SK-N-SH treated with all-trans-retinoic acid at 6 μM for 48 hours (cell line): ENCODE measurements around the gene CFL2.
A peak's percentile ranks its signal among the peaks of the same experiment; 100 is the strongest.
"Not testable (repeated sequence)": the region's sequence is repeated elsewhere in the genome, so short reads cannot be mapped to it uniquely, and the experiment has no call there.

Source experiments
- ATAC-seq: fragments of 200-7000 bp; cut with Tn5 transposase; 3 replicates; pipeline ENCODE4 v1.9.1; 2020; ENCODE audit warnings: mild to moderate bottlenecking, moderate library complexity
- ARNTL ChIP-seq: fragments of 450-650 bp; formaldehyde crosslinking; IDR thresholded peaks from 2 replicates; pipeline ENCODE4 v1.5.0; 2020; ENCODE audit warnings: low read depth, mild to moderate bottlenecking, moderate library complexity, borderline replicate concordance
- BACH2 ChIP-seq: fragments of 250-450 bp; sonication (Bioruptor Pico); IDR thresholded peaks from 2 replicates; pipeline ENCODE4 v1.9.0; 2021; ENCODE audit warnings: mild to moderate bottlenecking, borderline replicate concordance
- CSDC2 ChIP-seq: fragments of 250-450 bp; sonication (Bioruptor Pico); IDR thresholded peaks from 2 replicates; pipeline ENCODE4 v1.5.0; 2020; ENCODE audit warnings: mild to moderate bottlenecking, moderate library complexity
- ESRRG ChIP-seq: fragments of 250-450 bp; sonication (Bioruptor Pico); IDR thresholded peaks from 2 replicates; pipeline ENCODE4 v1.6.1; 2021; ENCODE audit warnings: mild to moderate bottlenecking
- GLIS3 ChIP-seq: fragments of 250-450 bp; sonication (Bioruptor Pico); IDR thresholded peaks from 2 replicates; pipeline ENCODE4 v1.5.0; 2020; ENCODE audit warnings: mild to moderate bottlenecking, moderate library complexity
- ISL1 ChIP-seq: fragments of 250-450 bp; sonication (Bioruptor Pico); IDR thresholded peaks from 2 replicates; pipeline ENCODE4 v2.1.2; 2022; ENCODE audit warnings: mild to moderate bottlenecking, moderate library complexity
- OSR1 ChIP-seq: fragments of 250-450 bp; sonication (Bioruptor Pico); IDR thresholded peaks from 2 replicates; pipeline ENCODE4 v1.8.0; 2022; ENCODE audit warnings: moderate library complexity, mild to moderate bottlenecking, inconsistent platforms
- RARB ChIP-seq: fragments of 250-450 bp; sonication (Bioruptor Pico); IDR thresholded peaks from 2 replicates; pipeline ENCODE4 v1.8.0; 2021; ENCODE audit warnings: mild to moderate bottlenecking, moderate library complexity
- TCF4 ChIP-seq: fragments of 250-450 bp; sonication (Bioruptor Pico); IDR thresholded peaks from 2 replicates; pipeline ENCODE4 v1.8.0; 2021; ENCODE audit warnings: mild to moderate bottlenecking, moderate library complexity, borderline replicate concordance
- TOX ChIP-seq: fragments of 250-450 bp; sonication (Bioruptor Pico); IDR thresholded peaks from 2 replicates; pipeline ENCODE4 v1.8.0; 2021; ENCODE audit warnings: mild to moderate bottlenecking, moderate library complexity, borderline replicate concordance
- ZC3H10 ChIP-seq: fragments of 250-450 bp; sonication (Bioruptor Pico); IDR thresholded peaks from 2 replicates; pipeline ENCODE4 v1.5.1; 2021; ENCODE audit warnings: mild to moderate bottlenecking, moderate library complexity
- ZFP3 ChIP-seq: fragments of 250-450 bp; sonication (Bioruptor Pico); IDR thresholded peaks from 2 replicates; pipeline ENCODE4 v1.5.0; 2020; ENCODE audit warnings: mild to moderate bottlenecking, moderate library complexity
- ZFP30 ChIP-seq: fragments of 450-650 bp; formaldehyde crosslinking; IDR thresholded peaks from 2 replicates; pipeline ENCODE4 v1.5.0; 2022; ENCODE audit warnings: mild to moderate bottlenecking, moderate library complexity
- ZNF565 ChIP-seq: fragments of 450-650 bp; formaldehyde crosslinking; conservative IDR thresholded peaks from 2 replicates; pipeline ENCODE4 v1.5.0; 2020; ENCODE audit warnings: low read depth, mild to moderate bottlenecking, moderate library complexity
- ZNF70 ChIP-seq: fragments of 450-650 bp; formaldehyde crosslinking; IDR thresholded peaks from 2 replicates; pipeline ENCODE4 v1.5.0; 2020; ENCODE audit warnings: mild to moderate bottlenecking, moderate library complexity
- ZNF8 ChIP-seq: fragments of 450-650 bp; formaldehyde crosslinking; IDR thresholded peaks from 2 replicates; pipeline ENCODE4 v1.5.0; 2020; ENCODE audit warnings: mild to moderate bottlenecking, moderate library complexity
- TF ChIP-seq, protein P1 (sequence below): fragments of 250-450 bp; sonication (Bioruptor Pico); IDR thresholded peaks from 2 replicates; pipeline ENCODE4 v1.8.0; 2021; ENCODE audit warnings: low read depth, mild to moderate bottlenecking, moderate library complexity, borderline replicate concordance
- TF ChIP-seq, protein P2 (sequence below): fragments of 250-450 bp; sonication (Bioruptor Pico); IDR thresholded peaks from 2 replicates; pipeline ENCODE4 v1.8.0; 2020; ENCODE audit warnings: mild to moderate bottlenecking, moderate library complexity, borderline replicate concordance
- TF ChIP-seq, protein P3 (sequence below): fragments of 250-450 bp; sonication (Bioruptor Pico); IDR thresholded peaks from 2 replicates; pipeline ENCODE4 v1.5.1; 2020; ENCODE audit warnings: low read depth, mild to moderate bottlenecking, moderate library complexity
- TF ChIP-seq, protein P4 (sequence below): fragments of 250-450 bp; sonication (Bioruptor Pico); IDR thresholded peaks from 2 replicates; pipeline ENCODE4 v1.5.1; 2021; ENCODE audit warnings: mild to moderate bottlenecking, moderate library complexity

Gene CFL2

DNA sequence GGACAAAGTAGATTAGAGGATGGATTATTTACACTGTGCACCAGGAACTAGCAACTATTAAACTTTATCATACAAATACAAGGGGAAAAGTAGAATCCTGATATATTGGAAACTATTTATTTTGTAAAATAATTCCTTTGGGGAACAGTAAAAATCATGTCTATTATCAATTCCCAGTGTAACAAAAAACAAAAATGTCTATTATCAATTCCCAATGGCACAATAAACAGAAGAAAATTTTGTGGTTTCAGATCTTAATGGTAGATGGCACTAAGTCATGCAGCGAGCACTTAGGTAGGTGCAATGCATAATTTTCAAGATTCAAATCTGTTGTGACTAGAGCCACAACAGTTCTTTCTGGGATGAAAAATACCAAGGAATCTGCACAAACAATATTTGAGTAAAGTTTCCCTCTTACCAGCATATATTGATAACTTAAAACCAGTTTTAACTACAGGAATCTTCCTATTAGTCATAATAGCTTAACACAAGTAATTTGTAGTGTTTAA is 13.7 kb downstream of the CFL2 start:
- peak; percentile 54 for ATAC-seq
- TF ChIP-seq ISL1 = no peak
- no peak for TF ChIP-seq GLIS3 (CRISPR knock-in tag)
- TF ChIP-seq ZNF565 (CRISPR knock-in tag) = no peak
- no peak for TF ChIP-seq RARB (CRISPR knock-in tag)
- TF ChIP-seq ZC3H10 (CRISPR knock-in tag) = no peak
- TF ChIP-seq TOX (CRISPR knock-in tag) = no peak
- TF ChIP-seq ZNF8 (CRISPR knock-in tag) = no peak
- TF ChIP-seq ZFP30 (CRISPR knock-in tag) = no peak
- TF ChIP-seq CSDC2 (CRISPR knock-in tag) = no peak
- TF ChIP-seq, protein P1, sequence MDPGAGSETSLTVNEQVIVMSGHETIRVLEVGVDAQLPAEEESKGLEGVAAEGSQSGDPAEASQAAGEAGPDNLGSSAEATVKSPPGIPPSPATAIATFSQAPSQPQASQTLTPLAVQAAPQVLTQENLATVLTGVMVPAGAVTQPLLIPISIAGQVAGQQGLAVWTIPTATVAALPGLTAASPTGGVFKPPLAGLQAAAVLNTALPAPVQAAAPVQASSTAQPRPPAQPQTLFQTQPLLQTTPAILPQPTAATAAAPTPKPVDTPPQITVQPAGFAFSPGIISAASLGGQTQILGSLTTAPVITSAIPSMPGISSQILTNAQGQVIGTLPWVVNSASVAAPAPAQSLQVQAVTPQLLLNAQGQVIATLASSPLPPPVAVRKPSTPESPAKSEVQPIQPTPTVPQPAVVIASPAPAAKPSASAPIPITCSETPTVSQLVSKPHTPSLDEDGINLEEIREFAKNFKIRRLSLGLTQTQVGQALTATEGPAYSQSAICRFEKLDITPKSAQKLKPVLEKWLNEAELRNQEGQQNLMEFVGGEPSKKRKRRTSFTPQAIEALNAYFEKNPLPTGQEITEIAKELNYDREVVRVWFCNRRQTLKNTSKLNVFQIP = no peak
- TF ChIP-seq BACH2 = no peak
- no peak for TF ChIP-seq ZNF70 (CRISPR knock-in tag)

DNA sequence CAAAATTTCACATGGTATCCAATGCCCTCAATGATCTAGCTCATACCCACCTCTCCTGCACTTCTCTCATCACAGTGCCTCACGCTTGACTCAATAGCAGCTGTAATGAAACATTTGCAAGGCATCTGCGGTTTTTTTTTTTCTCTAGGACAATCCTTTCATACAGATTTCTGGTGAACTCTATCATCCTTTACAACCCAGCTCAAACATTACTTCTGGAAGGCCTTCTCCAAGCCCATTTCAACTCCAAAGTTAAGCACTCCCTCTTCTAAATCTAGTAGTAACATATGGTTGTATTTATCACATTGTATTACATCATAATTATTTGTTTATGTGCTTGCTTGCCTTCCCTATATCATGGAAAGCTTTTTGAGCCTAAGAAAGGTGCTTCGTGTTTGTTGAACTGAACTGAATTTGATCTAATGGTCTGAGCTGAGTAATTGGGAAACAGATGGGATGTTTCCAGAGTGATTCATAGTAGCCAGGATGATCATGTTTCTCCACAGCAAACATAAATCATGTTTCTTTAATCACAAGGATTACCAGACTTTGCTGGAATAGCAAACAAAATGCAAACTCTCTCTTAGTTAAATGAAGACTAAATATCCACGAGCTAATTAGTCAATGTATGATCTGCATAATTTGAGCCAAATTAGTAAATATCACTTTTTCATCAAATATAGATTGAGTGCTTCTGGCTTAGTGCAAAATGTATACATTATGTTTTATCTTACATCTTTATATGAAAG is 14.3 kb downstream of the CFL2 start:
- peak; percentile 90 for ATAC-seq
- 0 out of 2 replicates have a peak, but pooled peaks have one; percentile 52 for TF ChIP-seq TCF4
- no peak for TF ChIP-seq TOX (CRISPR knock-in tag)
- TF ChIP-seq, protein P2, sequence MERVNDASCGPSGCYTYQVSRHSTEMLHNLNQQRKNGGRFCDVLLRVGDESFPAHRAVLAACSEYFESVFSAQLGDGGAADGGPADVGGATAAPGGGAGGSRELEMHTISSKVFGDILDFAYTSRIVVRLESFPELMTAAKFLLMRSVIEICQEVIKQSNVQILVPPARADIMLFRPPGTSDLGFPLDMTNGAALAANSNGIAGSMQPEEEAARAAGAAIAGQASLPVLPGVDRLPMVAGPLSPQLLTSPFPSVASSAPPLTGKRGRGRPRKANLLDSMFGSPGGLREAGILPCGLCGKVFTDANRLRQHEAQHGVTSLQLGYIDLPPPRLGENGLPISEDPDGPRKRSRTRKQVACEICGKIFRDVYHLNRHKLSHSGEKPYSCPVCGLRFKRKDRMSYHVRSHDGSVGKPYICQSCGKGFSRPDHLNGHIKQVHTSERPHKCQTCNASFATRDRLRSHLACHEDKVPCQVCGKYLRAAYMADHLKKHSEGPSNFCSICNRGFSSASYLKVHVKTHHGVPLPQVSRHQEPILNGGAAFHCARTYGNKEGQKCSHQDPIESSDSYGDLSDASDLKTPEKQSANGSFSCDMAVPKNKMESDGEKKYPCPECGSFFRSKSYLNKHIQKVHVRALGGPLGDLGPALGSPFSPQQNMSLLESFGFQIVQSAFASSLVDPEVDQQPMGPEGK = no peak; the same call in 1 of the 2 replicates
- no peak; the same call in 1 of the 2 replicates for TF ChIP-seq RARB (CRISPR knock-in tag)
- TF ChIP-seq ISL1 = peak; percentile 62

DNA sequence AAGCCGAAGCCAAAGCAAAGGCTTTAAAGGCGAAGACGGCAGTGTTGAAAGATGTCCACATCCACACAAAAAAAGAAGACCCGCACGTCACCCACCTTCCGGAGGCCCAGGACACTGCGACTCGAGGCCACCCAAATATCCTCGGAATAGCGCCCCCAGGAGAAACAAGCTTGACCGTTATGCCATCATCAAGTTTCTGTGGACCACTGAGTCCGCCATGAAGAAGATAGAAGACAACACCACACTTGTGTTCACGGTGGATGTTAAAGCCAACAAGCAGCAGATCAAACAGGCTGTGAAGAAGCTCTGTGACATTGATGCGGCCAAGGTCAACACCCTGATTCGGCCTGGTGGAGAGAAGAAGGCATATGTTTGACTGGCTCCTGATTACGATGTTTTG is 20.2 kb downstream of the CFL2 start:
- not testable (repeated sequence) for ATAC-seq

DNA sequence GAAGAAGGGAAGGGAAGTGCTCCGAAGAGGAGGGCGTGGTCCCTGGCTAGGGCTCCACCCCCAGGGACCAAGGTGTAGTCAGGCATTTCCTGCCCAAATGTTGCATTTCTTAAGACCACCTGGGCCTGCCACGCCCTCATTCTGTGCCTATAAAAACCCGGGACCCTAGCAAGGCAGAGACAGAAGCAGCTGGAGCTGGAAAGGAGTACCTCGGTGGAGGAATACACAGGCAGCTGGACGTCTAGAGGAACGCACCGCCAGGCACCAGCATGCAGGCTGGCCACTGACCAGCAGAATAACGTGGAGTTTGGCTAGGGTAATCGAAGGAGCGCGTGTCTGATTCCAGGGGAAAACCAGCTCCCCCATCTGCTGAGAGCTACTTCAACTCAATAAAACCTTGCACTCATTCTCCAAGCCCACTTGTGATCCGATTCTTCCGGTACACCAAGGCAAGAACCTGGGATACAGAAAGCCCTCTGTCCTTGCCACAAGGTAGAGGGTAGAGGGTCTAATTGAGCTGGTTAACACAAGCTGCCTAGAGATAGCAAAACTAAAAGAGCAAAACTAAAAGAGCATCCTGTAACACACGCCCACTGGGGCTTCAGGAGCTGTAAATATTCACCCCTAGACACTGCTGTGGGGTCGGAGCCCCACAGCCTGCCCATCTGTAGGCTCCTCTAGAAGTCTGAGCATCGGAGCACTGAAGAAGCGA is 21.0 kb downstream of the CFL2 start:
- ATAC-seq = no peak
- TF ChIP-seq, protein P1 = no peak
- no peak for TF ChIP-seq ZFP3 (CRISPR knock-in tag)
- no peak for TF ChIP-seq OSR1 (CRISPR knock-in tag)
- TF ChIP-seq ISL1 = no peak
- TF ChIP-seq, protein P3, sequence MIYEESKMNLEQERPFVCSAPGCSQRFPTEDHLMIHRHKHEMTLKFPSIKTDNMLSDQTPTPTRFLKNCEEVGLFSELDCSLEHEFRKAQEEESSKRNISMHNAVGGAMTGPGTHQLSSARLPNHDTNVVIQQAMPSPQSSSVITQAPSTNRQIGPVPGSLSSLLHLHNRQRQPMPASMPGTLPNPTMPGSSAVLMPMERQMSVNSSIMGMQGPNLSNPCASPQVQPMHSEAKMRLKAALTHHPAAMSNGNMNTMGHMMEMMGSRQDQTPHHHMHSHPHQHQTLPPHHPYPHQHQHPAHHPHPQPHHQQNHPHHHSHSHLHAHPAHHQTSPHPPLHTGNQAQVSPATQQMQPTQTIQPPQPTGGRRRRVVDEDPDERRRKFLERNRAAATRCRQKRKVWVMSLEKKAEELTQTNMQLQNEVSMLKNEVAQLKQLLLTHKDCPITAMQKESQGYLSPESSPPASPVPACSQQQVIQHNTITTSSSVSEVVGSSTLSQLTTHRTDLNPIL (CRISPR knock-in tag) = no peak
- TF ChIP-seq RARB (CRISPR knock-in tag) = no peak
- TF ChIP-seq ESRRG = no peak
- no peak for TF ChIP-seq GLIS3 (CRISPR knock-in tag)
- TF ChIP-seq ZC3H10 (CRISPR knock-in tag) = no peak

DNA sequence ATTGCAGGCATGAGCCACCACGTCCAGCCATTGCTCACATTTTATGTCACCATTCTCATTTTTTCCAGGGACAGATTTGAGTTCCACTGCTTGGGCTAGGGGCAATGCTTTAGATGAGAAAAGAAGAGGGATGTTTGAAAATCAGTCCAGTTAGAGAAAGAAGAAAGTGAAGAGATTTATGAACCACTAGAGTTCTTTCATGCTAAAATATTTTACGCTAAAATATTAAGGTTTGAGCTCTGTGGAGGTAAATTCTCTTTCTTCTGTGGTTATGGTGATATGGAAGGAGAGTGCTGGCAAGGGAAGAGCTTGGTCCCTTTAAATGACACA is 21.5 kb downstream of the CFL2 start:
- TF ChIP-seq, protein P4, sequence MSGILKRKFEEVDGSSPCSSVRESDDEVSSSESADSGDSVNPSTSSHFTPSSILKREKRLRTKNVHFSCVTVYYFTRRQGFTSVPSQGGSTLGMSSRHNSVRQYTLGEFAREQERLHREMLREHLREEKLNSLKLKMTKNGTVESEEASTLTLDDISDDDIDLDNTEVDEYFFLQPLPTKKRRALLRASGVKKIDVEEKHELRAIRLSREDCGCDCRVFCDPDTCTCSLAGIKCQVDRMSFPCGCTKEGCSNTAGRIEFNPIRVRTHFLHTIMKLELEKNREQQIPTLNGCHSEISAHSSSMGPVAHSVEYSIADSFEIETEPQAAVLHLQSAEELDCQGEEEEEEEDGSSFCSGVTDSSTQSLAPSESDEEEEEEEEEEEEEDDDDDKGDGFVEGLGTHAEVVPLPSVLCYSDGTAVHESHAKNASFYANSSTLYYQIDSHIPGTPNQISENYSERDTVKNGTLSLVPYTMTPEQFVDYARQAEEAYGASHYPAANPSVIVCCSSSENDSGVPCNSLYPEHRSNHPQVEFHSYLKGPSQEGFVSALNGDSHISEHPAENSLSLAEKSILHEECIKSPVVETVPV (CRISPR knock-in tag) = no peak
- TF ChIP-seq, protein P2 = no peak
- TF ChIP-seq ZNF565 (CRISPR knock-in tag) = no peak
- no peak for TF ChIP-seq ZNF70 (CRISPR knock-in tag)
- TF ChIP-seq CSDC2 (CRISPR knock-in tag) = no peak
- TF ChIP-seq, protein P3 (CRISPR knock-in tag) = no peak
- TF ChIP-seq TOX (CRISPR knock-in tag) = no peak
- TF ChIP-seq ARNTL (CRISPR knock-in tag) = no peak
- TF ChIP-seq ZNF8 (CRISPR knock-in tag) = no peak
- ATAC-seq = no peak
